ENCODE data around the gene TSFM. TPM values are rescaled to one million over a fixed set of nuclear protein-coding genes. Genes with fewer than 3 reads are reported as not detected.
A peak's percentile ranks its signal among the peaks of the same experiment; 100 is the strongest.

TSFM gene
- total and polyA plus RNA-seq, 2 of the 13 experiments (the other 11 are each of a cell fraction or from before 2014, with no cell fraction given): 29.8 to 68.3 TPM

DNA sequence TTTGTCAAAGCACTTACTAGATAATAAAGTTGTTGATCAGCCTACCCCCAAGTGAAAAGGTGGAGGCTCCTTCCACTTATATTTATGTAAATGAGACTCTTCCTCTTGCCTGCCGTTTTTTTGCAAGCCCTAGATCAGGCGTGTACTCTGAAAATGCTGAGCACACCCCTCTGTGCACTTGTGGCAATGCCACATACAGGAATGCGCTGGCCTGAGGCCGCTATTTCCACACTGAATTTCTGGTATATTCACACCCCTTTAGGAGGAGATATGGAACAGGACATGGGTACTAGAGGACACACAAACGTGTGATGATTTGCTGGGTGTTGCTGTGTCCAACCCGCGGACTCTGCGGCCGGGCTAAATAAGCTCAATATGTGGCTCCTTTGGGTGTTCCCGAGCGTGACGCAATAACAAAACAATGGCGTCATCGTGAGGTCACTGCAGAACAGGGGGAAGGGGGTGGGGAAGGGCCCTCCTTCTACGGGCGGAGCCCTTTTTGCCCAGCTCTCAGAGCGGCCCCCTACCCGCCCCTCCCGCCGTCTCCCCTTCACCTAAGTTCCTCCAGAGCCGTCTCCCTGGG is 38.3 kb upstream of the TSFM start (continued):
- TF ChIP-seq, protein P1, sequence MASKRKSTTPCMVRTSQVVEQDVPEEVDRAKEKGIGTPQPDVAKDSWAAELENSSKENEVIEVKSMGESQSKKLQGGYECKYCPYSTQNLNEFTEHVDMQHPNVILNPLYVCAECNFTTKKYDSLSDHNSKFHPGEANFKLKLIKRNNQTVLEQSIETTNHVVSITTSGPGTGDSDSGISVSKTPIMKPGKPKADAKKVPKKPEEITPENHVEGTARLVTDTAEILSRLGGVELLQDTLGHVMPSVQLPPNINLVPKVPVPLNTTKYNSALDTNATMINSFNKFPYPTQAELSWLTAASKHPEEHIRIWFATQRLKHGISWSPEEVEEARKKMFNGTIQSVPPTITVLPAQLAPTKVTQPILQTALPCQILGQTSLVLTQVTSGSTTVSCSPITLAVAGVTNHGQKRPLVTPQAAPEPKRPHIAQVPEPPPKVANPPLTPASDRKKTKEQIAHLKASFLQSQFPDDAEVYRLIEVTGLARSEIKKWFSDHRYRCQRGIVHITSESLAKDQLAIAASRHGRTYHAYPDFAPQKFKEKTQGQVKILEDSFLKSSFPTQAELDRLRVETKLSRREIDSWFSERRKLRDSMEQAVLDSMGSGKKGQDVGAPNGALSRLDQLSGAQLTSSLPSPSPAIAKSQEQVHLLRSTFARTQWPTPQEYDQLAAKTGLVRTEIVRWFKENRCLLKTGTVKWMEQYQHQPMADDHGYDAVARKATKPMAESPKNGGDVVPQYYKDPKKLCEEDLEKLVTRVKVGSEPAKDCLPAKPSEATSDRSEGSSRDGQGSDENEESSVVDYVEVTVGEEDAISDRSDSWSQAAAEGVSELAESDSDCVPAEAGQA (IDR thresholded peaks at IDR 0.05; ENCODE audit: low read depth): peak; percentile 97
- TF ChIP-seq, protein P1 (CRISPR knock-in tag; IDR thresholded peaks at IDR 0.05; ENCODE audit: borderline replicate concordance): no peak
- TF ChIP-seq ZFP1 (CRISPR knock-in tag; IDR thresholded peaks at IDR 0.05): peak; percentile 62; the same call in 1 of the 2 replicates
- TF ChIP-seq NFIB (CRISPR knock-in tag; IDR thresholded peaks at IDR 0.05; ENCODE audit: borderline replicate concordance): no peak
- peak; percentile 41; the same call in 1 of the 2 replicates for TF ChIP-seq ZNF746 (CRISPR knock-in tag; IDR thresholded peaks at IDR 0.05)
- TF ChIP-seq, protein P2, sequence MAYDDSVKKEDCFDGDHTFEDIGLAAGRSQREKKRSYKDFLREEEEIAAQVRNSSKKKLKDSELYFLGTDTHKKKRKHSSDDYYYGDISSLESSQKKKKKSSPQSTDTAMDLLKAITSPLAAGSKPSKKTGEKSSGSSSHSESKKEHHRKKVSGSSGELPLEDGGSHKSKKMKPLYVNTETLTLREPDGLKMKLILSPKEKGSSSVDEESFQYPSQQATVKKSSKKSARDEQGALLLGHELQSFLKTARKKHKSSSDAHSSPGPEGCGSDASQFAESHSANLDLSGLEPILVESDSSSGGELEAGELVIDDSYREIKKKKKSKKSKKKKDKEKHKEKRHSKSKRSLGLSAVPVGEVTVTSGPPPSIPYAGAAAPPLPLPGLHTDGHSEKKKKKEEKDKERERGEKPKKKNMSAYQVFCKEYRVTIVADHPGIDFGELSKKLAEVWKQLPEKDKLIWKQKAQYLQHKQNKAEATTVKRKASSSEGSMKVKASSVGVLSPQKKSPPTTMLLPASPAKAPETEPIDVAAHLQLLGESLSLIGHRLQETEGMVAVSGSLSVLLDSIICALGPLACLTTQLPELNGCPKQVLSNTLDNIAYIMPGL (CRISPR knock-in tag; IDR thresholded peaks at IDR 0.05; ENCODE audit: borderline replicate concordance in 1 of 2, low read depth in 1 of 2): peak in 1 of 2 experiments; percentile 10; a peak in 1 of 4 replicates
- no peak for TF ChIP-seq SOX5 (CRISPR knock-in tag; IDR thresholded peaks at IDR 0.05; ENCODE audit: borderline replicate concordance)
- TF ChIP-seq, protein P3, sequence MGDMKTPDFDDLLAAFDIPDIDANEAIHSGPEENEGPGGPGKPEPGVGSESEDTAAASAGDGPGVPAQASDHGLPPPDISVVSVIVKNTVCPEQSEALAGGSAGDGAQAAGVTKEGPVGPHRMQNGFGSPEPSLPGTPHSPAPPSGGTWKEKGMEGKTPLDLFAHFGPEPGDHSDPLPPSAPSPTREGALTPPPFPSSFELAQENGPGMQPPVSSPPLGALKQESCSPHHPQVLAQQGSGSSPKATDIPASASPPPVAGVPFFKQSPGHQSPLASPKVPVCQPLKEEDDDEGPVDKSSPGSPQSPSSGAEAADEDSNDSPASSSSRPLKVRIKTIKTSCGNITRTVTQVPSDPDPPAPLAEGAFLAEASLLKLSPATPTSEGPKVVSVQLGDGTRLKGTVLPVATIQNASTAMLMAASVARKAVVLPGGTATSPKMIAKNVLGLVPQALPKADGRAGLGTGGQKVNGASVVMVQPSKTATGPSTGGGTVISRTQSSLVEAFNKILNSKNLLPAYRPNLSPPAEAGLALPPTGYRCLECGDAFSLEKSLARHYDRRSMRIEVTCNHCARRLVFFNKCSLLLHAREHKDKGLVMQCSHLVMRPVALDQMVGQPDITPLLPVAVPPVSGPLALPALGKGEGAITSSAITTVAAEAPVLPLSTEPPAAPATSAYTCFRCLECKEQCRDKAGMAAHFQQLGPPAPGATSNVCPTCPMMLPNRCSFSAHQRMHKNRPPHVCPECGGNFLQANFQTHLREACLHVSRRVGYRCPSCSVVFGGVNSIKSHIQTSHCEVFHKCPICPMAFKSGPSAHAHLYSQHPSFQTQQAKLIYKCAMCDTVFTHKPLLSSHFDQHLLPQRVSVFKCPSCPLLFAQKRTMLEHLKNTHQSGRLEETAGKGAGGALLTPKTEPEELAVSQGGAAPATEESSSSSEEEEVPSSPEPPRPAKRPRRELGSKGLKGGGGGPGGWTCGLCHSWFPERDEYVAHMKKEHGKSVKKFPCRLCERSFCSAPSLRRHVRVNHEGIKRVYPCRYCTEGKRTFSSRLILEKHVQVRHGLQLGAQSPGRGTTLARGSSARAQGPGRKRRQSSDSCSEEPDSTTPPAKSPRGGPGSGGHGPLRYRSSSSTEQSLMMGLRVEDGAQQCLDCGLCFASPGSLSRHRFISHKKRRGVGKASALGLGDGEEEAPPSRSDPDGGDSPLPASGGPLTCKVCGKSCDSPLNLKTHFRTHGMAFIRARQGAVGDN (CRISPR knock-in tag; IDR thresholded peaks at IDR 0.05): 0 out of 2 replicates have a peak, but pooled peaks have one; percentile 32
